ENCODE data around the gene NUDT16. TPM values are rescaled to one million over a fixed set of nuclear protein-coding genes. Genes with fewer than 3 reads are reported as not detected.
A peak's percentile ranks its signal among the peaks of the same experiment; 100 is the strongest.

Gene NUDT16
- total RNA-seq, 1 donor from 2014 or later, result 15.7 TPM

GRCh38 chr3:131386429-131387165, 5.0 kb downstream of the NUDT16 start:
- peak; percentile 48 to 54 for DNase-seq (ENCODE audit: low read depth in 2 of 2)

- DNase-seq (ENCODE audit: low read depth in 2 of 2), result no peak
These were observed 6.4 kb downstream of the NUDT16 start for GRCh38 chr3:131387796-131388489.

GRCh38 chr3:131388490-131388799, 6.9 kb downstream of the NUDT16 start:
- peak; percentile 55 to 74 for DNase-seq (ENCODE audit: low read depth in 2 of 2)

GRCh38 chr3:131390331-131390730, 8.8 kb downstream of the NUDT16 start:
- DNase-seq (ENCODE audit: low read depth in 2 of 2), result no peak

GRCh38 chr3:131393051-131393450, 11.5 kb downstream of the NUDT16 start:
- DNase-seq (ENCODE audit: low read depth in 2 of 2), result no peak

GRCh38 chr3:131393868-131394267, 12.3 kb downstream of the NUDT16 start:
- DNase-seq (ENCODE audit: low read depth in 2 of 2), result no peak

- no peak for DNase-seq (ENCODE audit: low read depth in 2 of 2)
These were observed 12.8 kb downstream of the NUDT16 start for GRCh38 chr3:131394400-131394799.

GRCh38 chr3:131396170-131396569, 14.6 kb downstream of the NUDT16 start:
- no peak for DNase-seq (ENCODE audit: low read depth in 2 of 2)

GRCh38 chr3:131397889-131398288, 16.3 kb downstream of the NUDT16 start:
- DNase-seq (ENCODE audit: low read depth in 2 of 2), result no peak

GRCh38 chr3:131401978-131402377, 20.4 kb downstream of the NUDT16 start:
- DNase-seq (ENCODE audit: low read depth in 2 of 2), result no peak

- peak in 1 of 2 donors; percentile 71 for DNase-seq (ENCODE audit: low read depth in 2 of 2)
These were observed 20.9 kb downstream of the NUDT16 start for GRCh38 chr3:131402391-131403039.

- DNase-seq (ENCODE audit: low read depth in 2 of 2), result no peak
These were observed 21.8 kb downstream of the NUDT16 start for GRCh38 chr3:131403216-131403895.

- no peak for DNase-seq (ENCODE audit: low read depth in 2 of 2)
These were observed 23.8 kb downstream of the NUDT16 start for GRCh38 chr3:131405411-131405810.

GRCh38 chr3:131406274-131406673, 24.7 kb downstream of the NUDT16 start:
- DNase-seq (ENCODE audit: low read depth in 2 of 2), result no peak

- DNase-seq (ENCODE audit: low read depth in 2 of 2), result no peak
These were observed 36.2 kb downstream of the NUDT16 start for GRCh38 chr3:131417751-131418150.

- no peak for DNase-seq (ENCODE audit: low read depth in 2 of 2)
These were observed 39.7 kb downstream of the NUDT16 start for GRCh38 chr3:131421301-131421700.

- DNase-seq (ENCODE audit: low read depth in 2 of 2), result no peak
These were observed 40.5 kb downstream of the NUDT16 start for GRCh38 chr3:131421957-131422498.

- DNase-seq (ENCODE audit: low read depth in 2 of 2), result no peak
These were observed 45.7 kb downstream of the NUDT16 start for GRCh38 chr3:131427226-131427625.

GRCh38 chr3:131431754-131432153, 50.2 kb downstream of the NUDT16 start:
- no peak for DNase-seq (ENCODE audit: low read depth in 2 of 2)

- no peak for DNase-seq (ENCODE audit: low read depth in 2 of 2)
These were observed 50.9 kb downstream of the NUDT16 start for GRCh38 chr3:131432441-131432840.

- no peak for DNase-seq (ENCODE audit: low read depth in 2 of 2)
These were observed 53.4 kb downstream of the NUDT16 start for GRCh38 chr3:131435000-131435399.
